NB4 (cell line): ENCODE data around the gene WASF3.

Experiments used
- CTCF ChIP-seq: IDR thresholded peaks from one replicate; pipeline ENCODE4 v1.5.1; 2012; ENCODE audit warnings: low read depth, low read length
- MAX ChIP-seq: IDR thresholded peaks from 2 replicates; pipeline ENCODE4 v1.6.1; 2011; ENCODE audit warnings: low read depth, low read length
- MYC ChIP-seq: IDR thresholded peaks from 2 replicates; pipeline ENCODE4 v1.6.1; 2011; ENCODE audit warnings: low read depth, low read length
- POLR2A ChIP-seq: IDR thresholded peaks from 2 replicates; pipeline ENCODE4 v1.6.1; 2011; ENCODE audit warnings: mild to moderate bottlenecking; ENCODE audit not compliant: insufficient read length; ENCODE audit errors: extremely low read depth

GRCh38 chr13:26713341-26713740, 155.9 kb downstream of the WASF3 start:
- TF ChIP-seq POLR2A, result no peak
- no peak for TF ChIP-seq MAX
- no peak for TF ChIP-seq CTCF
- TF ChIP-seq MYC, result no peak
